GM19099 (cell line): Measurements from ENCODE around the gene SNX19.

Experiments used
- POLR2A ChIP-seq: IDR thresholded peaks from 3 replicates; pipeline ENCODE4 v1.6.1; 2011; ENCODE audit warnings: low read depth; ENCODE audit not compliant: insufficient read length; ENCODE audit errors: extremely low read depth

Gene SNX19

DNA sequence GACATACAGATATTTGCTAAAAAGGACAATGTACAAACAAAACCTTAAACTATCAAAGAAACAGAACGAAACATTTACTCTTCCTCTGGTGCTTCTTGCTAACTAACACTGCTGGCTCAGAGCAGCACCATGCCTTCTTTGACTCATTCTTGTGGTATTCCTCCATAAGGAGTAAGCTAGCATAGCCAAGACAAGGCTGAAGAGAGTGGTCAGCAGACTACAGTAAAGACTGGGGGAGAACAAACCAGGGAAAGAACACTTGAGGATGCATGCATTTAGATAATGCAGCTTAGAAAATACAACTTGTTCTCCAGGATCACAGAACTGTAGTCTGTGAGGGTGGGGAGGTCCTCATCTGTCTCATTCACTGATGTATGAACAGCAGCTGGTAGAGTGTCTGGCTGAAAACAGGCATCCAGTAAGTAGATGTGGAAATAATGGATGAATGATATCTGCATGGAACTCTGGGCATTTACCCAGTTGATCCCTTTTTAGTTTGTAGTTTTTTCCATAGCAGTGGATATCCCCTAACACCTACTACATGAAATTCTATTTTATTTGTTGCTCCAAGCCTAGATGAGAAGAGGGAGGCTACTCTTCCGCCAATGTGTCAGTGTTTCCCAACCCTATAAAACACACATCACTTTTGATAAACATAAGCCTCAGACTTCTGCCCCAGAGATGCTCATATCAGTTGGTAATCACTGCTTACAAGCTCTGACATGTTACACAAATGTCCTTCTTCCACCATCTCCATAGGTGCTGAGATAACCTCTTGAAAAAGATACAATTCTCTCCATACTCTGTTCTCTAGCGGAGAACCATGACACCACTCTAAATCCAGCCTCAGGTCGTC is 7.3 kb downstream of the SNX19 start:
- TF ChIP-seq POLR2A, result no peak

DNA sequence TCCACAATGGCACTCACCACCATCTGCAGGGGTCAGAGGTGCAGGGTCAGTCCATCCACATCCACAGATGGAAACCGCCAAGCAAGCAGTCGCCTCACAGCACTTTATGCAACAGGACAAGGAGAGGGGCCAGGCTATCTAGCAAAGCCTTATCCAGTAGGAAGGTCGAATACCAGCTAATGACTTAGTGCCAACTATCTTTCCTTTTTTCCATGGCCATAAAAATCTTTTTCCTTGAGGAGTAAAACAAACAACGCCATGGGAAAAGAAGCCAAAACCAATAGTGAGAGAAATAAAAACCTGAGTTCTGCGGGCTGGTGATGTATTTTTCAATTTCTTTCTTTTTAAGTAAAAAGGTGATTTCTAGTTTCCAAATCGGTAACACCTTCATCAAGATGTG is 8.2 kb downstream of the SNX19 start:
- no peak for TF ChIP-seq POLR2A

- no peak for TF ChIP-seq POLR2A
These were observed 9.1 kb downstream of the SNX19 start for GRCh38 chr11:130907229-130907628.

GRCh38 chr11:130906616-130907015 is 9.7 kb downstream of the SNX19 start:
- no peak for TF ChIP-seq POLR2A

DNA sequence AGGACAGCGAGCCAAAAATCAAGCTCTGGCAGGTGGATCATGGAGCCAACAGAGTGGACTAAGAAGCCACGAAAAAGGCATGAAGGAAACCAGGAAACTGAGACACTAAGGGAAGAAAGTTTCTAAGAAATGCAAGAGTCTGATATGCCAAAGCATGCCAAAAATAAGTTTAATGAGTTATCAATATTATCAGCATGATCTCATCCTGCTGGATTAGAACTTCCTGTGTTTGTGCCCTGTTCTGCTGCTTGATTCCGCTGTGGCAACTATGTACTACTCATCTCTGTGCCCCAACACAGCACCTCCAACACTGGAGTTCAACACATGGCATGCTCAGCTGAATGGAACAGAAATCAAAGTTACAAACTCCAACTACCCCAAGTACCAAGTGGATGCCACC is 10.8 kb downstream of the SNX19 start:
- TF ChIP-seq POLR2A, result no peak

DNA sequence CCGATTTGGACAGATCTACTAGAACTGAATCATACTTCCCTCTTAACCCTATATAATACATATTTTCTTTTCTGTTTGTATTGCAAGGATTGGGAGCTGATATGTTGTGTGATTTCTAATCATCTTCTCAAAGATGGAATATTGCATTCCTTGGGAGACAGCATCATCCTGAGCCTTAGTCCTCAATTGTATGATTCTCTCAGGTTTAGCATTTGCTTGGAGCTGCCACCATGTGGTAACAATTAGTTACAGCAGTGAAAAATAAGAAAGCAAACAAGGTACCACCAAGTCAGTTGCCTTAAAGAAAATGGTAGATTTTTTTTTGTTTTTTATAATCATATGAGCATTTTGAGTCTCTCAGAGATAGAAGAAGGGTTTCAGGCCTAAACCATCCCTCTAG is 11.9 kb downstream of the SNX19 start:
- no peak for TF ChIP-seq POLR2A

DNA sequence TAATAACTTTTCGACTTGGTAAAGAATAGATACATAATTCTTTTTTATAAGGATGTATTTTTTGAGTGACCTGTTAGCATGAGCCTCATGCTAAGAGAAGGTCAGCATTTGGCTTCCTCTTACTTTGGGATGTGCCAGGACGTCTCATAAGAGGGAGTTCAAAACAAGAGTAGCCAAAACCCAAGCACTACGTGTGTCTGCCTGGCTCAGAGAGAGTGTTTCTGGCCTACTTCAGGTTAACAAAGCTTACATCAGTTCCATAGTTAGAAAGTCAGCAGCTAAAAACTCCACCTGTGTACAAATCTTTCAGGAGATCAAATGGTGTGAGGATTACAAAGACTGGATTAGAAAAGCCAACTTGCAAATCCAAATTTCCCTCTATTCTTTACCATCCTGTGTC is 13.9 kb downstream of the SNX19 start:
- TF ChIP-seq POLR2A, result no peak

- no peak for TF ChIP-seq POLR2A
These were observed 17.2 kb downstream of the SNX19 start for GRCh38 chr11:130899106-130899505.

DNA sequence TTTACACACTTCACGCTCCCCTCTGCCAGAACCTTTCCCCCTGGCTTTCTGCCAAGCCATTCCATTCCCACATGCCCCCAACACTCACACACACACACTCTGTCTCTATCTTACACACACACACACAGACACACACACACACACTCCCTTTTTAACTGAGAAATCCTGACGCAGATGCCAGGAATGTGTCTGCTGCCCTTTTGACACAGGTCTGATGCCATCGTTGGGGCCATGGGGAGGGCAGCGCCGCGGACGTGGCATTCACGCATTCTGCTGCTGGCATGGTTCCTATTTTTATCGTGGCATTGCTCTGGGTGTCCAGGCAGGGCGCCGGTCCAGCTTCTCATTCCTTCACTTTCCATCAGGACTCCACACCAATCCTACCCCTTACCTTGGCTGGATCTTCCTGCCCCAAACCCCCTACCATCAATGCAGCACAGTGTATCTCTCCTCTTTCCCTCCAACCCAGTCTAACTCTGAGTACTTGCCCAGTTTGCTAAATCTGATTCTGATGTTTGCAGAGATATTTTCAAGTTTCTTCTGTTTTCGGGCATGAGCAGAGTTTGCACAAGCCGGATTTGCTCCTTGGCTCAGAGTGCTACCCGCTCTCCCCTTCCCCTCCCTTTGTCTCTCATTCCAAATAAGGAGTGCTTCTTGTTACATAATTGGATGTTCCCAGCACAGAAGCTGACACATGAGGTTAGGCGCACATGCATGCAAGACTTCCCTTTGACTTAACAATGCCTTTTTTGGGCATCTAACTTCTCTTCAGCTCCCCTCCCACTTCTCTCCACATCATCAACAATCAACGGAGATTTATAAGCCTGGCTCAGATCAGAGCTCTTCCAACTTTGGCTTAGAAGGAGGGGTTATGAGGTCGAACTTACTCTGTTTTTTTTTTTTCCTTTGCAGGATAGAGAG is 18.8 kb downstream of the SNX19 start:
- TF ChIP-seq POLR2A, result no peak

DNA sequence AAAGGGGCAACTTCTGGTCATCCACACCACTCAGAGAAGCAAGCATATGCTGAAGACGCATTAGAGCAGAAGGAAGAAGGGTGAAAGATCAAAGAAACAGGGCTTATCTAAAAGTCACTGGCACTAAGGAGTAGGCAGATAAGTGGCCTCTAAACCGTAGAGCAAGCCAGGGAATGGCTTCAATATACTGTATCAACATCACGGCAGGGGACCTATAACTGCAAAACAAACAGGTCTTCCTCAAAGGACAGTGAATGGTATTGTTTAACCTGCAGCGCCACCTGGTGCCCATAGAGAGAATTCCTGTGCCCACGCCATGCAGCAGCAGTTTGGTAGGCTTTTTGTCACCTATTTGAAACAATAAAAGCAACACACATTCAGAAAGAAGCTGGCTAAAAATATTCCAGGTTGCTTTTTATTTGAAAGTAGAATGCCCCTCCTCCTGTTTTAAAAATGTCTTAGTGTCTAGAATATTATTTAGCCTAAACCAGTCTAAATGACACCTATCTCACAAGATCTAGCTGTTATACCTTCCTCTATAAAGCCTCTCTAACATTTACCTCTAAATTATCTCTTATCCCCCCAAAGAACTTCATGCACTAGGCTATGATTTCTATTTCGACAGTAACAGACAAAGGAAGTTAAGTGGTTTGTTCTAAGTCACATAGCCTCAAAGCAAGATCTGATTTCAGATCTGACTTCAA is 21.8 kb downstream of the SNX19 start:
- TF ChIP-seq POLR2A, result no peak

DNA sequence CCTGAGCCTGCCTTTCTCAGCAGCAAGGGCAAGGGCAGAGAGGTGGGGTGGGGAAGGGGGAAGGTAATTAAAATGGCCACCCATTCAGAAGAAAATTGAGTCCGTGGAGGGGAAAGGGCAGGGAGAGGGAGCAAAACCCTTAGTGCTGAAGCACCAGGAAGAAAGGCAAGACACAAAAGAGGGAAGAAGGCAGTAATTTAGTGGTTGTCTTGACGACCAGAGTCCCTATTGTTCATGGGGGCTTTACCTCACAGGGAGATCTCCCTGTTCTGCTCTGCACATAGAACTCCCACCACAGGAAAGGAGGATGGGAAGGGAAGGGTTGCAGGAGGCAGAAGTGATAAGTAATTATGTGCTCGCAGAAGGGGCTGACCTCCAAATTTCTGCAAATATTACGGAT is 23.4 kb downstream of the SNX19 start:
- TF ChIP-seq POLR2A, result no peak

- TF ChIP-seq POLR2A, result no peak
These were observed 25.0 kb downstream of the SNX19 start for GRCh38 chr11:130891326-130891725.

DNA sequence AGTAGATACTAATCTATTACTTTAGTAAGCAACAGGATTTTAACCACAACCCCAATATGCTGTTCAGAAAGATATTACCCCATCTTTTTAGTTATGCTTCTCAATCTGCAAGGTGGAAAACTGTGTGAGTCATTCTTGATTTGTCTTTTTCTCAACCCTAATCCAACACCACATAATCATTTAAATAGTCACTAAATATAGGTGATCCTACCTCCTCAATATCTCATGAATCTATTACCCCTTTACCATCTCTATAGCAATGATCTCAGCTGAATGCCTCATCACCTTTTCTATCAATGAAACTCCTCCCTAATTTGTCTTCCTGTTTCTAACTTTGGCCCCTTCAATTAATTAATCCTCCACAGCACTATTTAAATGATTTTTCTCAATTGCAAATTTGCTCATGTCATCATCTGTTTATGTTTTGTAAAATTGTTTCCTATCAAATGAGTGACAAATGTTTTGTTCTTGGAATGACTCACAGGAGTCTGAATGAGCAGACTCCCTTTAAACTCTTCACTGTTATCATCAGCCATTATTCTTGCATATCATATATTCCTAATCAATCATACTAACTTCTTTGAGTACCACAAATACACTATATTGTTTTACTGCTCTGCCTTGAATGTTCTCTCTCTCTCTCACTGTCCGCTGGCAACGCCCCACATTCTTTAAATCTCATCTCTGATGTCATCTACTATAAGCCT is 26.1 kb downstream of the SNX19 start:
- TF ChIP-seq POLR2A, result no peak

- TF ChIP-seq POLR2A, result no peak
These were observed 27.5 kb downstream of the SNX19 start for GRCh38 chr11:130888790-130889189.

DNA sequence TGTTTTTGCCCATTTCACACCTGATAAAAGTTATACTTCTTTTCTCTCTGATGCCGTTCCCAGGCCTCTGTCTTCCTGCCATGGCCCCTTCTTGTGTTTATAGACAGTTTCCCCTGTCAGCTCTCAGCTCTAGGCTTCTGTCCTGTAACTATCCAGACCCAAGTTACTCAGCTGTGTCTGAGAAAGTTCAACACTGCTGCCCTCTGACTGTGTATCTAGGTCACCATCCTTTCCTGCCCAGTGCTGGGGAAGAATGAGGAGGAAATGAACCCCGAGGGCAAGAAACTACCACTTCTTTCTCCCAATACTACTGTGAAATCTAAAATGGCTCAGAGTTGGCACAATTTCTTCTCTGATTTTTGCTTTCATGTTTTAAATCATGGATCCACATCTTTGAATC is 29.6 kb downstream of the SNX19 start:
- no peak for TF ChIP-seq POLR2A
